Aorta (tissue), 5 donors: ENCODE measurements around the gene CETP. TPM values are rescaled to one million over a fixed set of nuclear protein-coding genes. Genes with fewer than 3 reads are reported as not detected.

Experiments used
- ATAC-seq: fragments of 200-7000 bp; cut with Tn5 transposase; one replicate; pipeline ENCODE4 v1.9.1; 2022; ENCODE audit warnings: moderate library complexity; ENCODE audit not compliant: low FRiP score
- DNase-seq, 2 donors: peaks; one replicate each; pipeline ENCODE4 v3.0.0-alpha.2; 2020
- H3K27ac ChIP-seq, 2 donors: one replicate each; pipeline ENCODE4 v1.5.1; 2013; ENCODE audit warnings: low read length in 2 of 2, mild to moderate bottlenecking in 2 of 2, moderate library complexity in 2 of 2, control low read depth in 1 of 2, inconsistent platforms in 1 of 2, low read depth in 1 of 2
- H3K27me3 ChIP-seq, 2 donors: one replicate each; pipeline ENCODE4 v1.6.1; 2013; ENCODE audit warnings: control low read depth in 1 of 2, low read length in 1 of 2, mild to moderate bottlenecking in 1 of 2, moderate library complexity in 1 of 2; ENCODE audit not compliant: insufficient read depth in 2 of 2, control insufficient read depth in 1 of 2
- H3K36me3 ChIP-seq, 2 donors: one replicate each; pipeline ENCODE4 v1.6.1; 2013; ENCODE audit warnings: control low read depth in 1 of 2, low read length in 1 of 2, mild to moderate bottlenecking in 1 of 2; ENCODE audit not compliant: insufficient read depth in 2 of 2, control insufficient read depth in 1 of 2
- H3K4me1 ChIP-seq, 2 donors: one replicate each; pipeline ENCODE4 v1.6.1; 2013; ENCODE audit warnings: low read length in 2 of 2, control low read depth in 1 of 2, mild to moderate bottlenecking in 1 of 2, moderate library complexity in 1 of 2; ENCODE audit not compliant: insufficient read depth in 2 of 2, control insufficient read depth in 1 of 2
- H3K4me3 ChIP-seq, 2 donors: one replicate each; pipeline ENCODE4 v1.5.1; 2013; ENCODE audit warnings: low read length in 2 of 2, control low read depth in 1 of 2, mild to moderate bottlenecking in 1 of 2
- H3K9me3 ChIP-seq: one replicate; pipeline ENCODE4 v1.6.1; 2013; ENCODE audit warnings: mild to moderate bottlenecking, low read length; ENCODE audit not compliant: control insufficient read depth
- WGBS, 2 donors: extraction: QIAGEN DNeasy Blood & Tissue Kit; methylation state at CpG; one replicate each; pipeline ENCODE4 v1.1.7; 2013; 5-methylcytosine and 5-hydroxymethylcytosine counted together
- intact Hi-C, 2 donors: fragments of 100-400 bp; cut with DNase I; formaldehyde crosslinking; loops; one replicate each; pipeline versions ENCODE4 v1.14.2 to v1.15.0; 2022
- polyA plus RNA-seq, 2 donors: library from polyadenylated mRNA; stranded (reverse); fragments of 200-250 nt; gene quantifications; one replicate each; pipeline ENCODE4 v1.2.3, GENCODE V29; 2013
- total RNA-seq, 2 donors: library from RNA; stranded (reverse); fragmentation: NEBNext Ultra II Directional; extraction: Animal tissue kit (Norgen Biotek cat#: 25700); gene quantifications; one replicate each; pipeline ENCODE4 v1.2.1, GENCODE V29; 2021
- donor health status: healthy with polysubstance abuse.
- donor health status: Bipolar disorder and iron deficiency.
- donor health status: DM: no; HTN: no; CAD: no.
- donor health status: DM: no; HTN: no; CAD: no.
- donor health status: DM: yes; HTN: yes; CAD: no.

The CETP gene
- total and polyA plus RNA-seq, 4 donors = 0.49 to 1.3 TPM; not detected in 2

DNA sequence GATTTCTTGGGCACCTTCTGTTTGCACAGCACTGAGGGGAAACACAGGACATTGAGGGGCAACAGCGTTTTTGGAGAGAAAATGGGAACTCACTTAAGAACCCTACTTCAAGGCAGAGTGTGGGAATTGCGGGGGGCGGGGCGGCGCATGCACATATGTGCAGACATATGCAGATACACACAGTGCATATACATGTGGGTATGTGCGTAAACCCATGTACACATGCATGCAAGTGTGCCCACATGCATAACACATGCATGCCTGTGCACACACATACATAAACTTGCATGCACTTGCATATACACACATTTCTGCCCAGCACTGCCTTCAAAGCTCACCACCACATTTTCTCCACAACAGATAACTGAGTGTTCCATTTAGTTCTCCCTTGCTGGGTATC, 60.0 kb downstream of the CETP start:
- Histone ChIP-seq H3K4me1 (no peaks in the 10 kb centered on the region), H3K27me3 (no peaks in the 10 kb centered on the region), H3K27ac (no peak overlapping the region), H3K4me3 (no peak overlapping the region), H3K36me3 (peaks cover 0 to 2% of the 10 kb centered on the region in 2 donors), H3K9me3 (no peaks in the 10 kb centered on the region)
- intact Hi-C loops = no loop called here
- 95 to 98% methylated on average over 6 of the region's 6 CpGs for WGBS, 2 donors
- DNase-seq (peak in 1 of 2 donors; percentile 50), ATAC-seq (no peak)

DNA sequence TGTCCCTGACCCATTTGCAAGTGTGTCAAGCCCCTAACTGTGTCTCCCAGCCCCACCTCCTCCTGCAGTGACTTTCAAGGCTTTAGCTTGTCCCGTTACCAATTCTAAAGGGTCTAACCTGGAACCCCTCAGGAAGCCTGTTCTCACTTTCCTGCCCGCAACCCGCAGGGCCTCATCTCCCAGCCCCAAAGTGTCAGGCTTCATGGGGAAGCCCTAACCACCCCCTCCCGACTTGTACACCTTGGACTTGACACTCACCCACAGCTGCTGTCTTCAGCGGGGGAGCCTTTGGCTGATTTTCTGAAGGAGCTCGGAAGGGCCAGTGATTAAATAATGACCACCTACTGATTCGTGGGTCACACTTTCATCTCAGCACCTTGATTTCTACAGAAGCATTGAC, 60.7 kb downstream of the CETP start:
- Histone ChIP-seq H3K27ac (no peak overlapping the region), H3K27me3 (no peaks in the 10 kb centered on the region), H3K4me3 (no peak overlapping the region), H3K36me3 (peaks cover 0 to 2% of the 10 kb centered on the region in 2 donors), H3K9me3 (no peaks in the 10 kb centered on the region), H3K4me1 (no peaks in the 10 kb centered on the region)
- DNase-seq (no peak), ATAC-seq (no peak)
- intact Hi-C loops = no loop called here
- 93 to 95% methylated on average over 7 of the region's 7 CpGs for WGBS, 2 donors

DNA sequence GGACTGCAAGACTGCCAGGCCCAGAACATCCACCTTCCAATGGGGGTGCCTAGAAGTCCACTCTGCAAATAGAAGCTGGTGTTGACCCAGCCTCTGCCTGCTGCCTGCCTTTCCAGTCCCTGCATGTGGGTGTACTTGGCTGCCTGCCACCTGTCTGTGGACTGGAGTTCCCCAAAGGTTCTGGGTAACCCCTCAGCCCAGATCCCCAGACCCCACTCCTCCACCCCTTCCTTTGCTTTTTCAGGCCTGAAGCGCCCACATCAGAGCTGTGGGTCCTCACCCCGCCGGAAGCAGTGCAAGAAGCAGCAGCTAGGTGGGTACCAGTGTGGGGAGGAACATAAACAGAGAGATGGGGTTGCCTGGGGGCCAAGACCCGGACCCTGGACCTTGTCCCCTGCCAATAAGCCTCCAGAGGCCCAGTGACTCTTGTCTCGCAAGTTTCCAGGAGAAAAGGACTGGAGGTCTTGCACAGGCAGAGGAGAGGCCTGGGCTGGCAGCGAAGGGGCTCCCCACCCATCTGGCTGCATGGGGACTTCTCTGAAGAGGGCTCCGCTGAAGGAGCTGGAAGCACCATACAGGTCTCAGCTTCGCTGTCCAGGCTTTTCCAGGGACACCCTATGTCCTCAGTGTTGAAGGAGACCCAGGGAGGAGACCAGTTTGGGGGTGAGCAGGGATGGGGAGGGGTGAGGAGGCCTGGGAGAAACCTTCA, 61.9 kb downstream of the CETP start:
- Histone ChIP-seq H3K36me3 (peaks cover 0 to 2% of the 10 kb centered on the region in 2 donors), H3K9me3 (no peaks in the 10 kb centered on the region), H3K27me3 (no peaks in the 10 kb centered on the region), H3K4me1 (no peaks in the 10 kb centered on the region), H3K4me3 (no peak overlapping the region), H3K27ac (no peak overlapping the region)
- 86 to 92% methylated on average over 8 of the region's 8 CpGs for WGBS, 2 donors
- intact Hi-C loops = no loop called here
- ATAC-seq (no peak), DNase-seq (peak in 1 of 2 donors; percentile 65)

DNA sequence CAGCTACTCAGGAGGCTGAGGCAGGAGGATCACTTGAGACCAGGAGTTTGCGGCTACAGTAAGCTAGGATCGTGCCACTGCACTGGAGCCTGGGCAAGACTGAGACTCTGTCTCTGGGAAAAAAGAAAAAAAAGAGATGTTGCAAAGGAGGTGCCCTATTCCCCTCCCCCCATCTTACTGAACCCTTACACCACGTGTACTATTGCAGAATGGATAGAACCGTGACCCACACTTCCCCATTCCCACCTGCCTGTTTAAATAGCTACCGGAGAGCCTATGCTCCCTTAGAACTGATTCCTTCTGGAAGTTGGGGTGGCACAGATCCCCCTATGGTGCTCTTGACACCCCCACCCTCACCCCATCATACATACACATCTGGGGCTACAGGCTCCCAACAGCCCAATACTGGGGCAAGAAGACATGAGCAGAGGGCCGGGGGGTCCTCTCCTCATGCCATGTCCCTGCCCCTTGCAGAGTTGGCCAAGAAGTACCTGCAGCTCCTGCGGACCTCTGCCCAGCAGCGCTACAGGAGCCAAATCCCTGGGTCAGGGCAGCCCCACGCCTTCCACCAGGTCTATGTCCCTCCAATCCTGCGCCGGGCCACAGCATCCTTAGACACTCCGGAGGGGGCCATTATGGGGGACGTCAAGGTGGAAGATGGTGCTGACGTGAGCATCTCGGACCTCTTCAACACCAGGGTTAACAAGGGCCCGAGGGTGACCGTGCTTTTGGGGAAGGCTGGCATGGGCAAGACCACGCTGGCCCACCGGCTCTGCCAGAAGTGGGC, 63.3 kb downstream of the CETP start:
- Histone ChIP-seq H3K27ac (no peak overlapping the region), H3K4me3 (no peak overlapping the region), H3K9me3 (no peaks in the 10 kb centered on the region), H3K27me3 (no peaks in the 10 kb centered on the region), H3K36me3 (peaks cover 0 to 2% of the 10 kb centered on the region in 2 donors), H3K4me1 (no peaks in the 10 kb centered on the region)
- intact Hi-C loops = no loop called here
- 91 to 92% methylated on average over 19 of the region's 19 CpGs for WGBS, 2 donors
- ATAC-seq = no peak
- peak in 1 of 2 donors; percentile 74 for DNase-seq

DNA sequence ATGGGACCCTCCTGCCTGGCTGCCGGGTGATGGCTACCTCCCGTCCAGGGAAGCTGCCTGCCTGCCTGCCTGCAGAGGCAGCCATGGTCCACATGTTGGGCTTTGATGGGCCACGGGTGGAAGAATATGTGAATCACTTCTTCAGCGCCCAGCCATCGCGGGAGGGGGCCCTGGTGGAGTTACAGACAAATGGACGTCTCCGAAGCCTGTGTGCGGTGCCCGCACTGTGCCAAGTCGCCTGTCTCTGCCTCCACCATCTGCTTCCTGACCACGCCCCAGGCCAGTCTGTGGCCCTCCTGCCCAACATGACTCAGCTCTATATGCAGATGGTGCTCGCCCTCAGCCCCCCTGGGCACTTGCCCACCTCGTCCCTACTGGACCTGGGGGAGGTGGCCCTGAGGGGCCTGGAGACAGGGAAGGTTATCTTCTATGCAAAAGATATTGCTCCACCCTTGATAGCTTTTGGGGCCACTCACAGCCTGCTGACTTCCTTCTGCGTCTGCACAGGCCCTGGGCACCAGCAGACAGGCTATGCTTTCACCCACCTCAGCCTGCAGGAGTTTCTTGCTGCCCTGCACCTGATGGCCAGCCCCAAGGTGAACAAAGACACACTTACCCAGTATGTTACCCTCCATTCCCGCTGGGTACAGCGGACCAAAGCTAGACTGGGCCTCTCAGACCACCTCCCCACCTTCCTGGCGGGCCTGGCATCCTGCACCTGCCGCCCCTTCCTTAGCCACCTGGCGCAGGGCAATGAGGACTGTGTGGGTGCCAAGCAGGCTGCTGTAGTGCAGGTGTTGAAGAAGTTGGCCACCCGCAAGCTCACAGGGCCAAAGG, 64.4 kb downstream of the CETP start:
- Histone ChIP-seq H3K4me1 (no peaks in the 10 kb centered on the region), H3K9me3 (no peaks in the 10 kb centered on the region), H3K27me3 (no peaks in the 10 kb centered on the region), H3K36me3 (peaks cover 0 to 2% of the 10 kb centered on the region in 2 donors), H3K4me3 (no peak overlapping the region), H3K27ac (no peak overlapping the region)
- ATAC-seq (peak; percentile 9), DNase-seq (peak in 1 of 2 donors; percentile 74)
- intact Hi-C loops = no loop called here
- 91 to 94% methylated on average over 21 of the region's 21 CpGs for WGBS, 2 donors

DNA sequence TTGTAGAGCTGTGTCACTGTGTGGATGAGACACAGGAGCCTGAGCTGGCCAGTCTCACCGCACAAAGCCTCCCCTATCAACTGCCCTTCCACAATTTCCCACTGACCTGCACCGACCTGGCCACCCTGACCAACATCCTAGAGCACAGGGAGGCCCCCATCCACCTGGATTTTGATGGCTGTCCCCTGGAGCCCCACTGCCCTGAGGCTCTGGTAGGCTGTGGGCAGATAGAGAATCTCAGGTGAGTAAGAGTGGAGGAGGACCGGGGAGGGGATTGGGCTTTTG, 65.0 kb downstream of the CETP start:
- DNase-seq = peak; percentile 23 to 54
- Histone ChIP-seq H3K27ac (no peak overlapping the region), H3K27me3 (no peaks in the 10 kb centered on the region), H3K4me1 (no peaks in the 10 kb centered on the region), H3K36me3 (peaks cover 0 to 2% of the 10 kb centered on the region in 2 donors), H3K4me3 (no peak overlapping the region), H3K9me3 (no peaks in the 10 kb centered on the region)
- intact Hi-C loops = no loop called here
- no peak for ATAC-seq
- 87 to 91% methylated on average over 3 of the region's 3 CpGs for WGBS, 2 donors

DNA sequence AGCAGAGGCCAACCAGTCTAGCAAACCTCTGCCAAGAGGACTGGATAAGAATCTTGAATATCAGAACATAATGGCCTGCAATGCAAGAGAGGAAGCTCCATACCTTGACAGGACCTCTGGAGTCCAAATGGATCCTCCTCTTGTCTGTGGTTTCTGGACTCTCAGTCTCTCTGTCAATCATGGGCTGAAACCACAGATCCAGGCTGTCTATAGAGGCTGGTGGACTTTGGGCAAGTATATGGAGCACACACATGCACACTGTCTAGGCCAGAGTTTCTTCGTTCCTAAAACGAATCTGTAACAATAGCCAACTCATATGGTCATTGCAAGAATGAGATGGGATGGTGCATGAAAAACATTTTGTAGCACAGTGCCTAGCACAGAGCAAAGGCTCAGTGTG, 65.3 kb downstream of the CETP start:
- peaks cover 0 to 2% of the 10 kb centered on the region in 2 donors for H3K36me3 ChIP-seq
- ATAC-seq (no peak), DNase-seq (no peak)
- intact Hi-C loops = no loop called here
- WGBS, 2 donors = 96 to 97% methylated on average over 2 of the region's 2 CpGs
- H3K9me3 ChIP-seq = no peaks in the 10 kb centered on the region
- H3K4me3 ChIP-seq = no peak overlapping the region
- no peaks in the 10 kb centered on the region for H3K27me3 ChIP-seq
- no peaks in the 10 kb centered on the region for H3K4me1 ChIP-seq
- H3K27ac ChIP-seq = no peak overlapping the region

DNA sequence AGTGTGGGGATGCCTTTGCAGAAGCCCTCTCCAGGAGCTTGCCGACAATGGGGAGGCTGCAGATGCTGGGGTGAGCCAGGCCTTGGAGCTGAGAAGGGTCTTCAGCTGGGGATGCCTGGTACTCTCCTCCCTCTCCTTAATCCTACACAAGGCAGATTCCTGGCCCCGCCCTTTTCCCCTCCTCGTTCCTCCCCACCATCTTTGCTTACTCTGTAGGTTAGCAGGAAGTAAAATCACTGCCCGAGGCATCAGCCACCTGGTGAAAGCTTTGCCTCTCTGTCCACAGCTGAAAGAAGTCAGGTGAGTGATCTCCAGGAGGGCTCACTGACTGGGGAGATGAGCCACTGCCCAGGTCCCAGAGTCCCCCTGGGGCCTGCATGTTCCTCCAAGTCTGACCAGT, 66.3 kb downstream of the CETP start:
- Histone ChIP-seq H3K36me3 (no peaks in the 10 kb centered on the region), H3K9me3 (no peaks in the 10 kb centered on the region), H3K4me1 (no peaks in the 10 kb centered on the region), H3K27me3 (no peaks in the 10 kb centered on the region), H3K4me3 (no peak overlapping the region), H3K27ac (no peak overlapping the region)
- peak in 1 of 2 donors; percentile 40 for DNase-seq
- 78 to 82% methylated on average over 4 of the region's 4 CpGs for WGBS, 2 donors
- no peak for ATAC-seq
- intact Hi-C loops = no loop called here
